ENCODE data around the gene ZBTB45. TPM values are rescaled to one million over a fixed set of nuclear protein-coding genes. Genes with fewer than 3 reads are reported as not detected.

The ZBTB45 gene
- polyA plus RNA-seq, 3 donors: 2.2 to 5.3 (median 2.6) TPM

- H3K9me3 Mint-ChIP-seq: peaks cover 0 to 17% (median 8%) of the 10 kb centered on the region in 7 donors
- Histone ChIP-seq H3K4me2 (replicated peaks; ENCODE audit: extremely low read depth, low read length, poor library complexity, severe bottlenecking) (no peak overlapping the region), H3K79me2 (ENCODE audit: insufficient read depth, low read length) (peaks cover 15% of the 10 kb centered on the region), H2AFZ (ENCODE audit: insufficient read depth, low read depth, low read length, poor library complexity, severe bottlenecking) (no peak overlapping the region), H3K9me3 (replicated peaks in 1 of 2; ENCODE audit: control insufficient read depth in 1 of 2, insufficient read depth in 1 of 2, low read length in 2 of 2) (peaks cover 0 to 13% of the 10 kb centered on the region in 2 donors), H3K36me3 (replicated peaks in 1 of 2; ENCODE audit: control insufficient read depth in 1 of 2, insufficient read depth in 2 of 2, low read length in 2 of 2) (peaks cover 5 to 8% of the 10 kb centered on the region in 2 donors), H3K9ac (ENCODE audit: insufficient read depth, low read length, poor library complexity, severe bottlenecking) (no peak overlapping the region), H3K4me3 (replicated peaks in 1 of 3; ENCODE audit: low read depth in 2 of 3, low read length in 3 of 3) (no peak overlapping the region), H4K20me1 (ENCODE audit: insufficient read depth, low read length) (peaks cover 14% of the 10 kb centered on the region), H3K4me1 (ENCODE audit: control insufficient read depth in 1 of 2, insufficient read depth in 2 of 2, low read length in 2 of 2) (peaks cover 49 to 53% of the 10 kb centered on the region in 2 donors), H3K27me3 (ENCODE audit: control insufficient read depth in 2 of 2, insufficient read depth in 2 of 2, low read length in 2 of 2) (peaks cover 23 to 39% of the 10 kb centered on the region in 2 donors), H3K27ac (ENCODE audit: low read depth in 1 of 2, low read length in 2 of 2) (no peak overlapping the region)
- peaks cover 53% of the 10 kb centered on the region for H3K4me1 Mint-ChIP-seq
- WGBS (ENCODE audit: insufficient coverage): 77% methylated on average over 11 of the region's 16 CpGs
- H3K27me3 Mint-ChIP-seq (ENCODE audit: low read depth in 3 of 3): peaks cover 39 to 45% (median 39%) of the 10 kb centered on the region in 3 donors
- DNase-seq: peak in 1 of 3 donors; percentile 5
- peak overlapping the region; percentile 16 to 84 for H3K4me3 Mint-ChIP-seq
- H3K36me3 Mint-ChIP-seq: peaks cover 17 to 19% of the 10 kb centered on the region in 2 donors
- no peak overlapping the region for H3K27ac Mint-ChIP-seq
- intact Hi-C loops (cut with micrococcal nuclease): loop anchor here in 1 of 2 donors (1.0 kb wide), 1 partner anchor 10 kb away; no protein-coding TSS in a partner anchor
- TF ChIP-seq CTCF (IDR thresholded peaks at IDR 0.05): no peak
Measured at GRCh38 chr19:58561373-58562121, 41.9 kb upstream of the ZBTB45 start.

- H3K27me3 ChIP-seq (ENCODE audit: control insufficient read depth in 2 of 2, insufficient read depth in 2 of 2, low read length in 2 of 2): peaks cover 23 to 39% of the 10 kb centered on the region in 2 donors
- H3K4me3 ChIP-seq (replicated peaks in 1 of 3; ENCODE audit: low read depth in 2 of 3, low read length in 3 of 3): no peak overlapping the region
- peaks cover 0 to 13% of the 10 kb centered on the region in 2 donors for H3K9me3 ChIP-seq (replicated peaks in 1 of 2; ENCODE audit: control insufficient read depth in 1 of 2, insufficient read depth in 1 of 2, low read length in 2 of 2)
- H3K79me2 ChIP-seq (ENCODE audit: insufficient read depth, low read length): peaks cover 22% of the 10 kb centered on the region
- no peak overlapping the region for H3K4me2 ChIP-seq (replicated peaks; ENCODE audit: extremely low read depth, low read length, poor library complexity, severe bottlenecking)
- peak overlapping the region in 1 of 7 donors; percentile 43 for H3K27ac Mint-ChIP-seq
- peaks cover 11 to 14% of the 10 kb centered on the region in 2 donors for H3K36me3 ChIP-seq (replicated peaks in 1 of 2; ENCODE audit: control insufficient read depth in 1 of 2, insufficient read depth in 2 of 2, low read length in 2 of 2)
- H3K27ac ChIP-seq (ENCODE audit: low read depth in 1 of 2, low read length in 2 of 2): no peak overlapping the region
- no peak for TF ChIP-seq CTCF (IDR thresholded peaks at IDR 0.05)
- peaks cover 51 to 59% of the 10 kb centered on the region in 2 donors for H3K4me1 ChIP-seq (ENCODE audit: control insufficient read depth in 1 of 2, insufficient read depth in 2 of 2, low read length in 2 of 2)
- peaks cover 39 to 45% (median 39%) of the 10 kb centered on the region in 3 donors for H3K27me3 Mint-ChIP-seq (ENCODE audit: low read depth in 3 of 3)
- peaks cover 0 to 17% (median 8%) of the 10 kb centered on the region in 7 donors for H3K9me3 Mint-ChIP-seq
- no peak overlapping the region for H2AFZ ChIP-seq (ENCODE audit: insufficient read depth, low read depth, low read length, poor library complexity, severe bottlenecking)
- DNase-seq: no peak
- H3K4me1 Mint-ChIP-seq: peaks cover 59% of the 10 kb centered on the region
- intact Hi-C loops (cut with micrococcal nuclease): loop anchor here in 1 of 2 donors (1.0 kb wide), 1 partner anchor 10 kb away; no protein-coding TSS in a partner anchor
- H3K36me3 Mint-ChIP-seq: peaks cover 19 to 20% of the 10 kb centered on the region in 2 donors
- no peak overlapping the region for H3K9ac ChIP-seq (ENCODE audit: insufficient read depth, low read length, poor library complexity, severe bottlenecking)
- peaks cover 14% of the 10 kb centered on the region for H4K20me1 ChIP-seq (ENCODE audit: insufficient read depth, low read length)
- H3K4me3 Mint-ChIP-seq: peak overlapping the region in 1 of 2 donors; percentile 84
Measured at GRCh38 chr19:58560921-58561320, 41.3 kb upstream of the ZBTB45 start.

Data from CD14-positive monocyte (primary cell).